ENCODE results near the gene CHCHD3. TPM values are rescaled to one million over a fixed set of nuclear protein-coding genes. Genes with fewer than 3 reads are reported as not detected.

CHCHD3 gene
- polyA plus RNA-seq, 3 donors = 30.5 to 56.7 (median 48.8) TPM

DNA sequence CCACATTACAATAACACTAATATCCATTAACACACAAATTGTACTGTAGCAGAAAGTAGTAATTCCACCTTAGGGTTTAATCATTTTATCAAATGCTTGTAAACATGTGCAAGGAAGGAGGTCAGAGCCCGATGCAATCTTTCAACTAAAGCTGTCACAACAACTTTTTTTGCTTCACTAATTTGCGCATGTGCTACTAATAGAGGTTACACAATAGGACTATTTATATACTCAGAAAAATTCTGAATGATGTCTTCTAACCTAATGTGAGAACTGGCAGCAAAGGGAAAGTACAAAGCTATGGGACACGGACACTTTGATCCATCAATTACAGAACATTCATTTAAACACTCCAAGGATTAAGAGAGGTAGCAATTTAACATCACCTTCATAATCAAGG, 244.4 kb downstream of the CHCHD3 start:
- H3K9me3 Mint-ChIP-seq = peaks cover 0 to 3% (median 0%) of the 10 kb centered on the region in 7 donors
- TF ChIP-seq, protein P1, sequence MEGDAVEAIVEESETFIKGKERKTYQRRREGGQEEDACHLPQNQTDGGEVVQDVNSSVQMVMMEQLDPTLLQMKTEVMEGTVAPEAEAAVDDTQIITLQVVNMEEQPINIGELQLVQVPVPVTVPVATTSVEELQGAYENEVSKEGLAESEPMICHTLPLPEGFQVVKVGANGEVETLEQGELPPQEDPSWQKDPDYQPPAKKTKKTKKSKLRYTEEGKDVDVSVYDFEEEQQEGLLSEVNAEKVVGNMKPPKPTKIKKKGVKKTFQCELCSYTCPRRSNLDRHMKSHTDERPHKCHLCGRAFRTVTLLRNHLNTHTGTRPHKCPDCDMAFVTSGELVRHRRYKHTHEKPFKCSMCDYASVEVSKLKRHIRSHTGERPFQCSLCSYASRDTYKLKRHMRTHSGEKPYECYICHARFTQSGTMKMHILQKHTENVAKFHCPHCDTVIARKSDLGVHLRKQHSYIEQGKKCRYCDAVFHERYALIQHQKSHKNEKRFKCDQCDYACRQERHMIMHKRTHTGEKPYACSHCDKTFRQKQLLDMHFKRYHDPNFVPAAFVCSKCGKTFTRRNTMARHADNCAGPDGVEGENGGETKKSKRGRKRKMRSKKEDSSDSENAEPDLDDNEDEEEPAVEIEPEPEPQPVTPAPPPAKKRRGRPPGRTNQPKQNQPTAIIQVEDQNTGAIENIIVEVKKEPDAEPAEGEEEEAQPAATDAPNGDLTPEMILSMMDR (IDR thresholded peaks at IDR 0.05) = no peak
- H3K27me3 ChIP-seq (ENCODE audit: control insufficient read depth in 2 of 2, insufficient read depth in 2 of 2, low read length in 2 of 2) = no peaks in the 10 kb centered on the region
- peaks cover 2% of the 10 kb centered on the region for H3K4me1 Mint-ChIP-seq
- intact Hi-C loops (cut with micrococcal nuclease) = no loop called here
- H3K36me3 ChIP-seq (replicated peaks in 1 of 2; ENCODE audit: control insufficient read depth in 1 of 2, insufficient read depth in 2 of 2, low read length in 2 of 2) = peaks cover 0 to 9% of the 10 kb centered on the region in 2 donors
- no peak overlapping the region for H3K27ac ChIP-seq (ENCODE audit: low read depth in 1 of 2, low read length in 2 of 2)
- no peak overlapping the region for H2AFZ ChIP-seq (ENCODE audit: insufficient read depth, low read depth, low read length, poor library complexity, severe bottlenecking)
- no peaks in the 10 kb centered on the region for H3K79me2 ChIP-seq (ENCODE audit: insufficient read depth, low read length)
- no CpG with 5 or more reads among the region's 3 CpGs for WGBS (ENCODE audit: insufficient coverage)
- no peaks in the 10 kb centered on the region for H4K20me1 ChIP-seq (ENCODE audit: insufficient read depth, low read length)
- peaks cover 0 to 1% (median 0%) of the 10 kb centered on the region in 3 donors for H3K27me3 Mint-ChIP-seq (ENCODE audit: low read depth in 3 of 3)
- H3K4me3 Mint-ChIP-seq = no peak overlapping the region
- H3K36me3 Mint-ChIP-seq = peaks cover 26 to 29% of the 10 kb centered on the region in 2 donors
- H3K27ac Mint-ChIP-seq = no peak overlapping the region
- no peaks in the 10 kb centered on the region for H3K4me1 ChIP-seq (ENCODE audit: control insufficient read depth in 1 of 2, insufficient read depth in 2 of 2, low read length in 2 of 2)
- H3K9me3 ChIP-seq (replicated peaks in 1 of 2; ENCODE audit: control insufficient read depth in 1 of 2, insufficient read depth in 1 of 2, low read length in 2 of 2) = no peaks in the 10 kb centered on the region
- no peak for DNase-seq
- no peak overlapping the region for H3K4me3 ChIP-seq (replicated peaks in 1 of 3; ENCODE audit: low read depth in 2 of 3, low read length in 3 of 3)
- H3K4me2 ChIP-seq (replicated peaks; ENCODE audit: extremely low read depth, low read length, poor library complexity, severe bottlenecking) = no peak overlapping the region
- H3K9ac ChIP-seq (ENCODE audit: insufficient read depth, low read length, poor library complexity, severe bottlenecking) = no peak overlapping the region

DNA sequence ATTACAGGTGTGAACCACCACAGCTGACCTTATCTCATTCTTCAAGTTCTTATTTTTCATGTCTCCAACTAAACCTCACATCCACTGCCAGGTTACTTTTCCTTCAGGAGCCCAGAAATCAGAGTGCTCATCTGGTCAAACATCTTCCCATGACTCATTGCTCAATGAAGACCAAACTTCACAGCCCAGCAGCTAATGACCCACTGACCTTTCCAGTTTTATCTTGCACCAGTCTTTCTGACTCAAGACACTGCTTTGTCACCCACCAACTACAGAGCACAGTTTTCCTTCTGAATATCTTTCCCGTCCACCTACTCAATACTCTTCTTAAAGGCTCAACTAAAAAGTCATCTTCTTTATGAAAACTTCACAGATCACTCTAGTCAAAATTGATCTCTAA, 245.1 kb downstream of the CHCHD3 start:
- H2AFZ ChIP-seq (ENCODE audit: insufficient read depth, low read depth, low read length, poor library complexity, severe bottlenecking) = no peak overlapping the region
- peaks cover 0 to 9% of the 10 kb centered on the region in 2 donors for H3K36me3 ChIP-seq (replicated peaks in 1 of 2; ENCODE audit: control insufficient read depth in 1 of 2, insufficient read depth in 2 of 2, low read length in 2 of 2)
- DNase-seq = no peak
- no peaks in the 10 kb centered on the region for H3K9me3 ChIP-seq (replicated peaks in 1 of 2; ENCODE audit: control insufficient read depth in 1 of 2, insufficient read depth in 1 of 2, low read length in 2 of 2)
- no peak overlapping the region for H3K4me3 ChIP-seq (replicated peaks in 1 of 3; ENCODE audit: low read depth in 2 of 3, low read length in 3 of 3)
- H3K27ac ChIP-seq (ENCODE audit: low read depth in 1 of 2, low read length in 2 of 2) = no peak overlapping the region
- H4K20me1 ChIP-seq (ENCODE audit: insufficient read depth, low read length) = no peaks in the 10 kb centered on the region
- no peaks in the 10 kb centered on the region for H3K27me3 ChIP-seq (ENCODE audit: control insufficient read depth in 2 of 2, insufficient read depth in 2 of 2, low read length in 2 of 2)
- H3K36me3 Mint-ChIP-seq = peaks cover 26 to 28% of the 10 kb centered on the region in 2 donors
- peaks cover 0 to 3% (median 0%) of the 10 kb centered on the region in 7 donors for H3K9me3 Mint-ChIP-seq
- H3K4me1 Mint-ChIP-seq = peaks cover 2% of the 10 kb centered on the region
- peak overlapping the region in 1 of 7 donors; percentile 66 for H3K27ac Mint-ChIP-seq
- intact Hi-C loops (cut with micrococcal nuclease) = no loop called here
- H3K4me1 ChIP-seq (ENCODE audit: control insufficient read depth in 1 of 2, insufficient read depth in 2 of 2, low read length in 2 of 2) = no peaks in the 10 kb centered on the region
- H3K9ac ChIP-seq (ENCODE audit: insufficient read depth, low read length, poor library complexity, severe bottlenecking) = no peak overlapping the region
- H3K4me2 ChIP-seq (replicated peaks; ENCODE audit: extremely low read depth, low read length, poor library complexity, severe bottlenecking) = no peak overlapping the region
- no peak overlapping the region for H3K4me3 Mint-ChIP-seq
- TF ChIP-seq, protein P1 (IDR thresholded peaks at IDR 0.05) = no peak
- peaks cover 0 to 1% (median 0%) of the 10 kb centered on the region in 3 donors for H3K27me3 Mint-ChIP-seq (ENCODE audit: low read depth in 3 of 3)
- no peaks in the 10 kb centered on the region for H3K79me2 ChIP-seq (ENCODE audit: insufficient read depth, low read length)
- no CpG with 5 or more reads among the region's 1 CpG for WGBS (ENCODE audit: insufficient coverage)
